WERI-Rb-1 (cell line): ENCODE data around the gene ZNF496.

Experiments used
- DNase-seq: peaks from one replicate; pipeline ENCODE4 v3.0.0-alpha.2; 2020
- H3K27ac ChIP-seq: fragments of 250-450 bp; sonication (Bioruptor Pico); 2 replicates; pipeline ENCODE4 v1.5.1; 2020; ENCODE audit warnings: mild to moderate bottlenecking, moderate library complexity
- H3K27me3 ChIP-seq: fragments of 250-450 bp; sonication (Bioruptor Pico); 2 replicates; pipeline ENCODE4 v1.5.1; 2021; ENCODE audit warnings: mild to moderate bottlenecking, low read depth, moderate library complexity; ENCODE audit not compliant: insufficient read depth, severe bottlenecking
- H3K36me3 ChIP-seq: fragments of 250-450 bp; sonication (Bioruptor Pico); 2 replicates; pipeline ENCODE4 v1.5.1; 2020; ENCODE audit warnings: mild to moderate bottlenecking, moderate library complexity
- H3K4me3 ChIP-seq: 2 replicates; pipeline ENCODE4 v1.5.1; 2011; ENCODE audit warnings: low read depth, mild to moderate bottlenecking, control low read depth, low read length
- H3K9me3 ChIP-seq: fragments of 250-450 bp; sonication (Bioruptor Pico); 2 replicates; pipeline ENCODE4 v1.5.1; 2021; ENCODE audit warnings: mild to moderate bottlenecking, moderate library complexity; ENCODE audit not compliant: severe bottlenecking
- TF ChIP-seq, protein P1 (sequence below): IDR thresholded peaks from 2 replicates; pipeline ENCODE4 v1.5.1; 2011; ENCODE audit warnings: low read depth, mild to moderate bottlenecking, control low read depth, inconsistent platforms, low read length

Gene ZNF496

DNA sequence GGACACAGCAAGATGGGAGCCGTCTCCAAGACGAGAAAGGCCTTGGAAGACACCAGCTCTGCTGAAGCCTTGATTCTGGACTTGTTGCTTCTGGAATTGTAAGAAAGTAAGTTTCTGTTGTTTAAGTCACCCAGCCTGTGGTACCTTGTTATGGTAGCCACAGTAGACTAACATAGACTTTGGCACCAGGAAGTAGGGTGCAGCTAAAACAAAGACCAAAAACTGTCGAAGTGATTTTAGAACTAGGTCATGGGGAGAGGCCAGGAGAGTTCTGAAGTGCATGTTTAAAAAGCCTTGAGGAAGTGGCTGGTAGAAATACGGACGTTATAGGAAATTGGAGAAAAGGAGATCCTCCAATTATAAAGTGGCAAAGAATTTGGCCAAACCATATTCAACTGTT, 28.5 kb downstream of the ZNF496 start:
- TF ChIP-seq, protein P1, sequence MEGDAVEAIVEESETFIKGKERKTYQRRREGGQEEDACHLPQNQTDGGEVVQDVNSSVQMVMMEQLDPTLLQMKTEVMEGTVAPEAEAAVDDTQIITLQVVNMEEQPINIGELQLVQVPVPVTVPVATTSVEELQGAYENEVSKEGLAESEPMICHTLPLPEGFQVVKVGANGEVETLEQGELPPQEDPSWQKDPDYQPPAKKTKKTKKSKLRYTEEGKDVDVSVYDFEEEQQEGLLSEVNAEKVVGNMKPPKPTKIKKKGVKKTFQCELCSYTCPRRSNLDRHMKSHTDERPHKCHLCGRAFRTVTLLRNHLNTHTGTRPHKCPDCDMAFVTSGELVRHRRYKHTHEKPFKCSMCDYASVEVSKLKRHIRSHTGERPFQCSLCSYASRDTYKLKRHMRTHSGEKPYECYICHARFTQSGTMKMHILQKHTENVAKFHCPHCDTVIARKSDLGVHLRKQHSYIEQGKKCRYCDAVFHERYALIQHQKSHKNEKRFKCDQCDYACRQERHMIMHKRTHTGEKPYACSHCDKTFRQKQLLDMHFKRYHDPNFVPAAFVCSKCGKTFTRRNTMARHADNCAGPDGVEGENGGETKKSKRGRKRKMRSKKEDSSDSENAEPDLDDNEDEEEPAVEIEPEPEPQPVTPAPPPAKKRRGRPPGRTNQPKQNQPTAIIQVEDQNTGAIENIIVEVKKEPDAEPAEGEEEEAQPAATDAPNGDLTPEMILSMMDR: no peak
- H3K9me3 ChIP-seq: no peaks in the 10 kb centered on the region
- peaks cover 94% of the 10 kb centered on the region for H3K36me3 ChIP-seq
- H3K4me3 ChIP-seq: no peak overlapping the region
- no peak for DNase-seq
- H3K27me3 ChIP-seq: no peaks in the 10 kb centered on the region
- H3K27ac ChIP-seq: no peak overlapping the region

DNA sequence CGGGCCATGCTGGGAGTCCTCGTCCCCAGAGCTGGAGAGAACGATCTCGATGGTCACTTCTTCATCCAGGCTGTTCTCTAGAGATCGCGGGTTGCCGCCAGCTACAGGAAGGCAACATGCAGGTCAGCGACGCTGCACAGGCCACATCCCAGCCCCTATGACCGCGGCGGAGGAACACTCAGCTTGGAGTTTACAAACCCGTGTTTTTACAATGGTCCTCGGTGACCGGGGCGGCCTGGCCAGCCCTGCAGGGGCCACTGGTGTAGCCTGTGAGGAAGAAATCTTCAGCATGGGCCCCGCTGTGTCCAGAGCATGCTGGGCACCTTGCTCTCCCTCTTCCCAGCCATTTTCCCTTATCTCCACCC, 30.5 kb downstream of the ZNF496 start:
- DNase-seq: no peak
- Histone ChIP-seq H3K27ac (no peak overlapping the region), H3K9me3 (no peaks in the 10 kb centered on the region), H3K4me3 (no peak overlapping the region), H3K36me3 (peaks cover 82% of the 10 kb centered on the region), H3K27me3 (no peaks in the 10 kb centered on the region)
- TF ChIP-seq, protein P1: no peak

DNA sequence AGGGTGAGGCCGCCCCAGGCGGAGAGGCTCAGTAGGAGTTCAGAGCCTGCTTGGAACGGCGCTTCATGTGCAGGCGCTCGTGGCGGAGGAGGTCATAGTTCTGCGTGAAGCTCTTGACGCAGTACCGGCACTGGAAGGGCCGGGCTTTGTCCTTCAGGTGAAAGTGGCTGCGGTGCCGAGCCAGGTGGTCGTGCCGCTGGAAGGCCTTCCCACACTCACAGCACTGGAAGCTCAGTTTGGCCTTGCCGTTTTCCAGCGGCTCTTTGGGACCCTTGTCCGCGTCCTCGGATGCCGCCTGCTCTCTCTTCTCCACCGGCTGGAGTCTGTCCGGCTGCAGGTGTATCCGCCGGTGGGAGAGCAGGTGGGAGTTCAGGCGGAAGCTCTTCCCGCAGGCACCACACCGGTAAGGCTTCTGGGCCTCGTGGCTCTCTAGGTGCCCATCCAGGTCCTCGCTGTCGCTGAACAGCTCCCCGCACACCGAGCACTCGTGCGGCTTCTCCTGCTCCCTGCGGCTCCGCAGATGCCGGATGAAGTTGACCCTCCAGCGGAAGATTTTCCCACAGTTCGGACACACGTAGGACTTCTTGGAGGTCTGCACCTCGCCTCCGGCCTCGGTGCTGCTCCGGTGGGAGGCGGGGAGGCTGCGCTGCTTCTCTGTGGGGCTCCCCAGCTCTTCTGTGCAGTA, 31.0 kb downstream of the ZNF496 start:
- no peaks in the 10 kb centered on the region for H3K9me3 ChIP-seq
- no peak for DNase-seq
- H3K27ac ChIP-seq: no peak overlapping the region
- no peak overlapping the region for H3K4me3 ChIP-seq
- H3K36me3 ChIP-seq: peaks cover 76% of the 10 kb centered on the region
- H3K27me3 ChIP-seq: no peaks in the 10 kb centered on the region
- TF ChIP-seq, protein P1: no peak

DNA sequence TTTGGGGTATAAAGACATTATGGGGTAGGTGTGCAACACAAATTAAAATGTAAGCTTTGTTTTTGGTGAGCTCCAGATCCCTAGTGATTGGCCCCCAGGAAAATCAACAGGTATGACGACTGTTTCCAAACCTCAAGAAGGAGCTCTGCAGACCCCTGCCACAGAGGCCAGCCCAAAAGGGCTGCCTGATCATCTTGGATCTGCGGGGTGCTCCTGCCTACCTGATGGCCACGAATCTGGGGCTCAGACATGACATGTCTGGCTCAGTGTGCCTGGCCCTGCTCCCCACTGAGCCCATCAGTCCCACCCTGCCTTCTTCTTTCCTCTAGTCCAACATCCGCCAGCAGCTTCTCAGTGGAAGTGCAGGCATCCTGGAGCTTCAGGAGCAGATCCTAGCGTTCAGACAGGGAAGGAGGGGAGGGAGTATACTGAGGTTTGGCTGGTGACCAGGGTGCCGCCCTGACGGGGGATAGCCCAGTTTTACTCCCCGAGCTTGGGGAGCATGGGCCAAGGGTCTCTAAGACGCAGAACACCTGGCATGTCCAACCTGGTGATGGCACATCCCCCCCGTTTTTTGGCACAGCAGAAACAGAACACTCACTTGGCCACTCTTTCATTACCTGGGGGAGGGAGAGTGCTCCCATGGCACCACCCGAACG, 31.8 kb downstream of the ZNF496 start:
- no peak for DNase-seq
- Histone ChIP-seq H3K4me3 (no peak overlapping the region), H3K27me3 (no peaks in the 10 kb centered on the region), H3K9me3 (no peaks in the 10 kb centered on the region), H3K36me3 (peaks cover 70% of the 10 kb centered on the region), H3K27ac (no peak overlapping the region)
- TF ChIP-seq, protein P1: no peak

DNA sequence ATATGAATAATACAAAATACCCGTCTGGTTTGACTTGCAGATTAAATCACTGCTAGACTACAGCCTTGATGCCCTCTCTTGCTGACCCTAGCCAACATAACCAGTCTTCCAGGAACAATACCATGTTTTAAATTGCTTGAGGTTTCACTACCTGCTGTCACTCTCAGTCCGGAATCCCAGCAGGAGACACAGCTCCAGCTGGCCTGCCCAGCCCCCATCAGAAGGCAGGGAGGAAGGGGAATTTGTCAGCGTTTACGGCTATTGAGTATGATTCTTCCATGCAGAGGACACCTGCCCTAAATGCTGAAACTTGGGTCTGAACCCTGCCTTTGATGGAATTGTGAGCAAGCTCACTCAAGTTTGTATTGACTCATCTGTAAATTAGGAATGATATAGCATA, 33.0 kb downstream of the ZNF496 start:
- DNase-seq: no peak
- H3K4me3 ChIP-seq: no peak overlapping the region
- peaks cover 60% of the 10 kb centered on the region for H3K36me3 ChIP-seq
- no peaks in the 10 kb centered on the region for H3K9me3 ChIP-seq
- no peak overlapping the region for H3K27ac ChIP-seq
- TF ChIP-seq, protein P1: no peak
- H3K27me3 ChIP-seq: no peaks in the 10 kb centered on the region

DNA sequence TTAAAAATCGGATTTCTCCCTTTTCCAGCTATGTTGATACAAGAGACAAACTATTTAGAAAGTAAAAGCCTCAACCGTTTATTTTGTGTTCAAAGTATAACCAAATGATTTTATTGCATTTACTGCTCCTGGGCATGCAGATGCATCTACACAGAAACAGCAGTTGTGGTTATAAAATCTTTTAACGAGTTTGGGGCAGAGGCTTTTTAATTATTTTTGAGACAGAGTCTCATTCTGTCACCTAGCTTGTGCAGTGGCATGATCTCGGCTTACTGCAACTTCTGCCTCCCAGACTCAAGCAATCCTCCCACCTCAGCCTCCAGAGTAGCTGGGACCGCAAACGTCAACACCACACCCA, 33.6 kb downstream of the ZNF496 start:
- Histone ChIP-seq H3K27me3 (no peaks in the 10 kb centered on the region), H3K9me3 (no peaks in the 10 kb centered on the region), H3K4me3 (no peak overlapping the region), H3K36me3 (peaks cover 54% of the 10 kb centered on the region), H3K27ac (no peak overlapping the region)
- TF ChIP-seq, protein P1: no peak
- DNase-seq: no peak
